Heart left ventricle (tissue), 13 donors: Measurements from ENCODE around the gene DTNA.

Experiments used
- POLR2A ChIP-seq, 2 donors: fragments of 450-650 bp; IDR thresholded peaks; one replicate each; pipeline ENCODE4 v1.6.1; 2017; ENCODE audit warnings: antibody characterized with exemption in 2 of 2, mild to moderate bottlenecking in 2 of 2, moderate library complexity in 2 of 2
- TF ChIP-seq, protein P1 (sequence below), 12 donors: fragments of 200-600 bp; sonication (generic) in 4 of 12; IDR thresholded peaks; one replicate each; pipeline versions ENCODE4 v1.5.0 to v1.8.0; 2018 to 2022; ENCODE audit warnings: antibody characterized with exemption in 12 of 12, mild to moderate bottlenecking in 5 of 12
- donor health status: ischemic (EF 13 %, LVEDD 7.1; RV severe dilation, severe dysfunction).
- donor health status: DM: no; HTN: yes; CAD: no.
- donor health status: DM: no; HTN: no; CAD: no.
- donor health status: ischemic (EF 25% LVEDD 6.9; RV normal size, moderate dysfunction).
- donor health status: ischemic (EF 25% LVEDD 5.7; RV mildly dilated, moderate dysfunction).
- donor health status: ischemic (EF 35%, LVEDD 5.7; RV mildly dilated, moderate dysfunction).
- donor health status: nonischemic (EF 11% LVEDD 7.7; RV severe dilation, severe dysfunction).
- donor health status: DM: yes; HTN: yes; CAD: no.
- donor health status: PGD.
- donor health status: ischemic (EF 29% LVEDD 5.4; RV normal size, mild dysfunction).
- donor health status: nonischemic (EF 23%, LVEDD 6.1; RV moderate dilation, normal function).

DNA sequence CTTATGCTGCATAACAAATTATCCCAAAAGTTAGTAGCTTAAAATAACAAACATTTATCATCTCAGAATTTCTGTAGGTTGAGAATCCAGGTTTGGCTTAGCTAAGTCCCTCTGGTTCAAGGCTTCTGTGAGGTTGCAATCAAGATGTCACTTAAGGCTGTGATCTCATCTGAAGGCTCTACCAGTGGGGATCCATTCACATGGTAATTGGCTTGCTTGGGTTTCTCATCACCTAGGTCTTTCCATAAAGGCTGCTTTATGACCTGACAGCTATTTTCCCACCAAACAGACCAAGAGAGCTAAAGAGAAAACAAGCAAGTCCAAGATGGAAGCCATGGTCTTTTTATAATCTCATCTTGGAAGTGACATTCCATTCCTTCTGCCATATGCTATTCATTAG lies 137.3 kb downstream of the DTNA start:
- TF ChIP-seq, protein P1, sequence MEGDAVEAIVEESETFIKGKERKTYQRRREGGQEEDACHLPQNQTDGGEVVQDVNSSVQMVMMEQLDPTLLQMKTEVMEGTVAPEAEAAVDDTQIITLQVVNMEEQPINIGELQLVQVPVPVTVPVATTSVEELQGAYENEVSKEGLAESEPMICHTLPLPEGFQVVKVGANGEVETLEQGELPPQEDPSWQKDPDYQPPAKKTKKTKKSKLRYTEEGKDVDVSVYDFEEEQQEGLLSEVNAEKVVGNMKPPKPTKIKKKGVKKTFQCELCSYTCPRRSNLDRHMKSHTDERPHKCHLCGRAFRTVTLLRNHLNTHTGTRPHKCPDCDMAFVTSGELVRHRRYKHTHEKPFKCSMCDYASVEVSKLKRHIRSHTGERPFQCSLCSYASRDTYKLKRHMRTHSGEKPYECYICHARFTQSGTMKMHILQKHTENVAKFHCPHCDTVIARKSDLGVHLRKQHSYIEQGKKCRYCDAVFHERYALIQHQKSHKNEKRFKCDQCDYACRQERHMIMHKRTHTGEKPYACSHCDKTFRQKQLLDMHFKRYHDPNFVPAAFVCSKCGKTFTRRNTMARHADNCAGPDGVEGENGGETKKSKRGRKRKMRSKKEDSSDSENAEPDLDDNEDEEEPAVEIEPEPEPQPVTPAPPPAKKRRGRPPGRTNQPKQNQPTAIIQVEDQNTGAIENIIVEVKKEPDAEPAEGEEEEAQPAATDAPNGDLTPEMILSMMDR (IDR thresholded peaks at IDR 0.05) = no peak
- no peak for TF ChIP-seq POLR2A (IDR thresholded peaks at IDR 0.05)
